Activated T-cell treated with anti-CD3 and anti-CD28 coated beads, Interleukin-2, amount 50 U/mL, for 48 hours (primary cell): ENCODE measurements around the gene GPC3.

Experiments used
- DNase-seq, 2 experiments: peaks; one replicate each; pipeline ENCODE4 v3.0.0-alpha.2; 2020

The GPC3 gene

DNA sequence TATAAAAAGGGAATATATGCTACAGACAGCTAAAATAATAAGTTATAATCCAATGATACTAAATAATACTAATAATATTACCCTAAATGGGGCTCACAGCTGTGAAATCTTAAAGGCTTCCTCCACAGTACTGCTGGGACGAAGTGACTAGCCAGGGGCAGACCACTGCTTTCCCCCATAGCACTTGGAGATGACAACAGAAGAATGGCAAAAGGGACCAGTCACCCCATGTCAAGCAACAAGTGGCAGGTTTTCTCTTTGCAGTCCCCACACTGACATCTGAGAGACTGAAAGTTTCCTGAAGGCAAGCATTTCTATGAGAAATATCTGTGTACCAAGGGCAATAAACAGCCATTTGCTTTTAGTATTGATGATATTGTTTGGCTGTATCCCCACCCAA is 396.6 kb downstream of the GPC3 start:
- DNase-seq = no peak

DNA sequence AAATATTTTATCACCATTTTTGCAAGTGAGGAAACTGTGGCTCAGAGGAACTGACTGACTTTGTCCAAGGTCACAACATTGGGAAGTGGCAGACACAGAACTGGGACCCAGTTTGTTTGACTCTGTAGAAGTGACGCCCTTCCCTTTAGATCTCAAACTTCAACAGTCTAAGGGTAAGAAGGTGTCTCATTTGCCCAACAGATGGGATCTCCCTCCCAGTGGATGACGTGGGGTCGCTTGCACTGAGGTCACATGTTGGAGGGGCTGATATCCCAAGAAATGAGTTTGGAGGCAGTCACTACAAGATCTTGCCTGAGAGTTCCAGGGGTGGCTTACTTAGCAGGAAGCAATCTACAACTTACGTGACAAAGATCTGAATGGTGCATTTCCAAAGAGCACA is 397.6 kb downstream of the GPC3 start:
- no peak for DNase-seq

GRCh38 chrX:133587071-133587470 is 398.3 kb downstream of the GPC3 start:
- DNase-seq = no peak

DNA sequence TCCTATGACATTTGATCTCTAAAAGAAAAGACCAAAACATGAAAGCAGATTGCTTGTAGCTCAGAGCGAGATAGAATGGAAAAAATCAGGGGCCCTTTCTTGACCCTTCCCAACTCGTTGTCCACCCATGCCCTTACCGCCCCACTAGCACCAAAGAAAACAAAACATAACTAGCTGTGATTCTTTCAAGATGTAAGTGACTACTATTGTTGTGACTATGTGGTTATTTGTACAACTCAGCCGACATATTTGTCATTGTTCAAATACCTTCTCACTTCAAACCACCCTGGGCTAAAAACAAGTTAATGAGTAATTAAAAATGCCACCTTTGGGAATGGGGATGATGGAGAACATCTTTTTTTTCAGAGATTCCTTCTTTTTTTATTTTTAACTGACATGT is 399.0 kb downstream of the GPC3 start:
- no peak for DNase-seq

DNA sequence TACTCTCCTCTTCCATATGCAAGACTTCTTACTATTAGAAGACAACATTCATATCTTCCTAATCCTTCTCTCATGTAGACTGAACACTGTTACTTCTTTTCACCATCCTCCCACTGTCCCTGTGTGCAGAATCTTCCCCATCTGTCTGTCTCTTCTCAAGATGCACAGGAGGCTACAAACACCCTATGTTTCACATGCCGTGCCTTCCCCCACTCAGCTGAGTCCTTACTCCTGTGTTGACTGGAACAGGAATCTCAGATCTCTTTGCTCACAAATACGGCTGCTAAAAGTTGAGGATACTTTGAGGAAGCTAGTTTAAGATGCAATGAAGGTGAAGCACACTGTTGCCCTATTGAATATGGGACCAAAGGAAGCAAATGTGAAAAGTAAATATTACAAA is 401.6 kb downstream of the GPC3 start:
- DNase-seq = no peak

DNA sequence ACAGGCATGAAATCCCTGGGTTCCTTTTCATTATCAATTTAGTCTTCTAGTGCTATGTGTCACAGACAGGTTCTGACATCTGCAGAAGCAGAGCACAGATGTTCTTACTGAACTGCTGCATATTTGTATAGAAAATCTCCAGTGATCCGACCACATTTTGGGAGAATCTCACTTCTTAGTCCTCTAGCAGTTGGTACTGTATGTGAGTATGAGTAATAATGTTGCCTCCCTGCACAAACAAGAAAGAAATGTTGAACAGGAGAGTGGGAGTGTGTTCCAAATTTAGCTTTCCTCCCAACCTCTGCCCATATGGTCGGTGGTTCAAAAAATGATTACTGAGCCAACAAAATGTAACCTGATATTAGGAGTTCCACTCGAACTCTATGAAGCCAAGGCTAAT is 404.8 kb downstream of the GPC3 start:
- DNase-seq = no peak

DNA sequence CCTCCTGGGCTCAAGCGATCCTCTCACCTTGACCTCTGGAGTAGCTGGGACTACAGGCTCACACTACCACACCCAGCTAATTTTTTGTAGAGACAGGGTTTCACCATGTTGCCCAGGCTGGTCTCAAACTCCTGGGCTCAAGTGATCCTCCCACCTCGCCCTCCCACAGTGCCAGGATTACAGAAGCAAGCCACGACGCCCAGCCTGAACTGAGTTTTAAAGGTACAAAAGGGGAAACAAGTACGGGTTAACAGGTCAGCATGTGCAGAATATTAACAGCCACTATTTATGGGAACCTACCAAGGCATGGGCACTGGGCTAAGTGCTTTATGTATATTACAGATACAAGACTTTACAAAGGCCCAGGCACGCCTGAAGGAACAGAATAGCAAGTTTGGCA is 405.8 kb downstream of the GPC3 start:
- no peak for DNase-seq

DNA sequence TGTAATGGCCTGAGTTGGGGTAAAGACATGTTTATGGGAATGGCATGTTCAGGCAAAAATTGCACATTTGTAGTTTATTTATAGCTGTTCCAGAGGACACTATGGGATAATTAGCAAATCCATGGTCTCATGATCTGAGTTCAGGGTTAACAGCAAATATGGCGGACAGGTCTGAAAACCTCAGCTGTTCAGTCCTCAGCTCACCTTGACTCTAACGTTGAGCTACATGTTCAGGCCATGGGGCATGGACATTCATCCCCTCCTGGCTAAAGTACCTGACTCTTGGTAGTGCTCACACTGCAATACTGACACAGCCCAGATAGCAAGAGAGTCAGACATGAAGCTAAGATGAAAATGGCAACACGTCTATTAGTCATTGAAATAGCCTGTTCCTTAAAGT is 408.5 kb downstream of the GPC3 start:
- DNase-seq = no peak

- DNase-seq = no peak
Observed at GRCh38 chrX:133575501-133576136, 409.8 kb downstream of the GPC3 start.

GRCh38 chrX:133574716-133575115 is 410.7 kb downstream of the GPC3 start:
- no peak for DNase-seq

DNA sequence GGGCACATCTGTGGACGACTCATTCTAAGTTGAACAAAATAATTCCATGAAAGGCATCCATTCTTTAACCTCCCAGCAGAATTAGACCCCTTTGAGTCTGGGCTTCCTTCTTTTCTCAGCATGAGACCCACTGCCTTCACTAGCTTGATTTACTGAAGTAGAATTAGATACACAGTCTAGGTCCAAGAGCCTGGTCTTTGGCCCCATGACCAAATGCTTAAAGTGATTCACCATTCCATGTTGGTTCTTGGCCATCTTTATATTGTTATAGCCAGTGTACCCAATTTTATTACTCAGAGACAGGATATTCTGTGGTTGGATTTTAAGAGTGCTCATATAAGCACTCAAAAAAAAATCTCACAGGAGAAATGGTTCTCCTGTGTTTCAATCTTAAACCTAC is 414.8 kb downstream of the GPC3 start:
- no peak for DNase-seq

GRCh38 chrX:133569217-133569616 is 416.2 kb downstream of the GPC3 start:
- no peak for DNase-seq

DNA sequence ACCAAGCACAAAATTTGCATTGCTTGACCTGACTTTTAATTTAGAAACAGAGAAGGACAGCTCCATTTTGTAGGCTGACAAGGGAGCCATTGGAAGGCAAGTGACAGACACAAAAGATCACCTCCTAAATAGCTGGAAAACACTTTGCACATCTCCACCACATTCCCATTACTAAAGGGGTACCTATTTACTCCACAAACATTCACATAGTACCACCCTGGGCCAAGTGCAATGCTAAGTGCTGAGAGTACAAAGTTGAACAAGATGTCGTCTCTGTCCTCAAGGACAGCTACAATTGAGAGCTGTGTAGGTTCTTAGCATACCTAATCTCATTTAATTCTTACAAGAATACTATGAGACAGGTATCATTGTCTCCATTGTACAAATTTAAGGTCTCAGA is 417.3 kb downstream of the GPC3 start:
- DNase-seq = no peak

DNA sequence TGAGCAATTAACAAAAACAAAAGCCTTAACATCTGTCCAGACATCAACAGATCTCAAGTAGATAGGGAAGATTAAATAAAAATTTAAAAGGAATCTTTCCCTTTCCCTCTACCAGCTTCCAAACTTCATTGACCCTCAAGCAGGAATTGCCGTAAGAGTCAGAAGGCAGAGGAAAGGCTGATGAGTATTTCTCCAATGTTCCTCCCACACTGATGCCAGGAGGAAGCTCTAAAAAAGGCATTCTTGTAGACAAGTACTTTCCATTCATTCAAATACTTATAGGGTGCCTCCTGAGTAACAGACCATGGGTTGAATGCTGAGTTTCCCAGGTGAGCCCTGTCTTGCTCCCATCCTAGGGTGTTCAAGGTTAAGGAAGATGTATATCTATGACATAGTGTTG is 418.5 kb downstream of the GPC3 start:
- DNase-seq = no peak

- no peak for DNase-seq
Observed at GRCh38 chrX:133563705-133564104, 421.7 kb downstream of the GPC3 start.

DNA sequence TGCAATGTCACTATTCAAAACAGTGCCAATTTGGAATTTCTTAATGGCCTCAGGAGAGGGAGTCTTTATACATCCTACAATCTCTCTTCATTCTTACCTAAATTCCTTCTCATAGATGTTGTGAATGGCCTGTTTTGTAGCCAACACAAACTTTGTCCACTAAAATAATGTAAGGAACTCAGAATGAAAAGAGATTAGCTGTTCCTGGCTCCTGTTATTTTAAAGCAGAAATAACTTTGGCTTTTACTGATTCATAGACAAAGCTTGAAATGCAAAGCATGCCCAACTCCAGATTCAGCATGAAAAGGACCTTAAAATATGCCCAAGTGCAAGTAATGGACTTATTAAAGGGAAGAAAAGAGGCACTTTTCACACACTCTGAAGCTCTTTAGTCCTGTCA is 424.1 kb downstream of the GPC3 start:
- DNase-seq = no peak

DNA sequence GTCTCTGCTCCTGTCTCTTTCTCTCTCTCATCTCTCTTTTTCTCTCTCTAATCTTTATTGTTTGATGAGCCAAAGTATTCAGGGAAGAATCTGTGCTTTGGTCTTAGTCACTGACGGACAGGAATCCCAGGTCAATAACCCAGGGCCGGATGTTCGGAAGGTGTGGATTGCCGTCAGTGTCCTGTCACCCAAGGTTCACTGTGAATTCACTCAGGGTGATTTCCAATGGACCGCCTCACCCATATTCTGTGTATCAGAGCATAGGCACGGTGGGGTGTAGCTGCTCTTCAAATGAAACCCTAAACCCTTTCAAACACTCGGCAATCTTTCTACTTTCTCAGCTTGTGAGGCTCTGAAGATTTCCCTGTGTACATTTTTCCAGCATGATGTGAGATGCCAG is 425.5 kb downstream of the GPC3 start:
- no peak for DNase-seq

DNA sequence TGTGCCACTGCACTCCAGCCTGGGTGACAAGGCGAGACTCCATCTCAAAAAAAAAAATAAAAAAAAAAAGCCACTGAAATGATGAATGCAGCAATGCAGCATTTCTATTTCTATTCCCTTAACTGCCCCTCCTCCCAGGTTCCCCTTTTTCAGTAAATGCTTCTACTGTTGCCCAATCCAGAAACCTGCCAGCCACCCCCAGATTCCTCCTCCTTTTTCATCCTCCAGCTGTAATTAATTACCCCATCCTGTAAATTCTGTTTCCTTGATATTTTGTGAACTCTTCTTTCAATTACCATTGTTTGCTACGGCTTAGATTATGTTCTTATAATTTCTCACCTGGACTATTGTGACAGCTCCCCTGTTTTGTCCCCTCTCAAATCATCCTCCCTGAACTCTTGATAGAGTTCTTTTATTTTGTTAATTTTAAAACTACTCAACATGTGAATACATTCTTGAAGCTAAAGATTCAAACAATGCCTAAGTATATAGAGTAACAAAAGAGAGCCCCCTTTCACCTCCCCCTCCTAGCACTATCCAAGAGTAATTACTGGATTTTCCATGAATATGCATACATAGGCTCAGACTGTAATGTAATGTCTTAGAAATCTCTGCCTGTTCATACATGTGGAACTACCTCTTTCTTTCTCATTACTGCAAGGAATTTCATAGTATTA is 429.5 kb downstream of the GPC3 start:
- no peak for DNase-seq

- no peak for DNase-seq
Observed at GRCh38 chrX:133550665-133551485, 434.5 kb downstream of the GPC3 start.

GRCh38 chrX:133549295-133549933 is 436.0 kb downstream of the GPC3 start:
- DNase-seq = no peak

DNA sequence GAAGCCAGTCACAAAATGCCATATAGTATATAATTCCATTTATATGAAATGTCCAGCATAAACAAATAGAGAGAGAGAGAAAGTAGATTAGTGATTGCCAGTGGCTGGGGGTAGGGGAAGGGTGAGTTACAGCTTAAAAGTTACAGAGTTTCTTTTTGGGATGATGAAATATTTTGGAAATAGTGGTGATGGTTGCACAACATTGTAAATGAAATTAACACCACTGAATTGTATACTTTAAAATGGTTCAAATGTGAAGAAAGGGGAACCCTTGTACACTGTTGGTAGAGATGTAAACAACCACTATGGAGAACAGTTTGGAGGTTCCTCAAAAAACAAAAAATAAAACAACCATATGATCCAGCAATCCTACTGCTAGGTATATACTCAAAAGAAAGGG is 439.0 kb downstream of the GPC3 start:
- DNase-seq = no peak

DNA sequence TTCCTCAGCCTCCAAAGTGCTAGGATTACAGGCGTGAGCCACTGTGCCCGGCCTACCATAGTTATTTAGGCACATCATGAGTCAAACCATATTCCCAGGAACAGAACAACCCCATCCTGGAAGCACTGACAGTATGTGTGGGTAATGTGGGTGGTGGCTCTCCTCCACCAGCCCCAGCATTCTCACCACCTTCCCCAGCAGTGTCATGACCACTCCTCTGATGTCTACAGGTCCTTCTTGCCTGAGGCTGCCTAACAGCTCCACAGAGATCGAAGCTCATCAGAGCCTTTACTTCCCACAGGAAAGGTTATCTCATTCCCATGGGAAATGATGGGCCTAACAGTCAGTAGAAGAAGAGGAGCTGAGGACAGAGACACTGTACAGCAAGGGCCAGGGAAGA is 440.6 kb downstream of the GPC3 start:
- DNase-seq = no peak

DNA sequence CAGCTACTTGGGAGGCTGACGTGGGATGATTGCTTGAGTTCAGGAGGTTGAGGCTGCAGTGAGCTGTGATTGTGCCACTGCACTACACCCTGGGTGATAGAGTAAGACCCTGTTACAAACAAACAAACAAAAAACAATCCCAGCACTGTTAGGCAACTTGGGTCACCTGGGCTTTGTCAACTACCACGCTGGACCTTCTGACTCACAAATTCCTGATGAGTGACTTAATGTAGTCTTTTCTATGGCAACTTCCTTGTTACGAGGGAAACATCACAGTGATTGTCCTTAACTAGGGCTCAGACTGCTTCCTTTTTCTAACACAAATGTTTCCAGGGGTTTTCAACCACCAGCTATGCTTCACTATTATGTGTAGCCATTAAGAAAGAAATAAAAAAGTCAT is 441.3 kb downstream of the GPC3 start:
- DNase-seq = no peak

- DNase-seq = no peak
Observed at GRCh38 chrX:133543654-133544053, 441.7 kb downstream of the GPC3 start.
